PFSK-1 (cell line): ENCODE results near the gene ANKRD9.

Experiments
- FOXP2 ChIP-seq: optimal IDR thresholded peaks from 2 replicates; pipeline ENCODE3; 2011; ENCODE audit warnings: borderline replicate concordance, control low read depth, inconsistent platforms; ENCODE audit not compliant: insufficient read depth; ENCODE audit errors: extremely low read length, extremely low read depth
- POLR2AphosphoS5 ChIP-seq: IDR thresholded peaks from 2 replicates; pipeline ENCODE4 v1.6.1; 2012; ENCODE audit warnings: low read depth, mild to moderate bottlenecking, control low read depth, low read length, moderate library complexity
- SIN3A ChIP-seq: IDR thresholded peaks from 2 replicates; pipeline ENCODE4 v1.6.1; 2012; ENCODE audit warnings: mild to moderate bottlenecking, low read length, moderate library complexity, borderline replicate concordance; ENCODE audit not compliant: insufficient read depth
- TAF1 ChIP-seq: IDR thresholded peaks from 2 replicates; pipeline ENCODE4 v1.6.1; 2012; ENCODE audit warnings: low read length, control low read depth, borderline replicate concordance; ENCODE audit not compliant: insufficient read depth
- TF ChIP-seq, protein P1 (sequence below), 2 experiments: IDR thresholded peaks; 2 replicates each; pipeline versions ENCODE4 v1.6.1 to v1.8.0; 2011 to 2012; ENCODE audit warnings: low read depth in 2 of 2, low read length in 2 of 2, control low read depth in 1 of 2, inconsistent platforms in 1 of 2, mild to moderate bottlenecking in 1 of 2, moderate library complexity in 1 of 2; ENCODE audit not compliant: insufficient read depth in 1 of 2

DNA sequence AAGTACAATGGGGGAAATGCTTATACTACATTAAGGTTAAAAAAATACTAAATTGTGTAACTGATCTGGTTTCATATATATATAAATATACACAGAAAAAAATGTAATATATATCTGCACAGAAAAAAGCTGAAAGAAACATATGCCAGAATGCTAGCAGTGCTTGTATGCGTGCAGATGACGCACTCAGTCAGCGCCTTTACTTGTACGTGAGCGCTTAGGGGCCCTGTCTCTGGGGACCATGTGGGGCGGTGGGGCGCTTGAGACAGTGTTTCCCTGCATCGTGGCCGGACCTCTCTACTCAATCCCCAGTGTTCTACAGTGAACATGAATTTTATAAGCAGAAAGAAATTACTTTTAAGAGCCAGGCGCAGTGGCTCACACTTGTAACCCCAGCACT lies 7.0 kb downstream of the ANKRD9 start:
- TF ChIP-seq POLR2AphosphoS5 (no peak), FOXP2 (no peak), SIN3A (no peak), TAF1 (no peak)
- TF ChIP-seq, protein P1, sequence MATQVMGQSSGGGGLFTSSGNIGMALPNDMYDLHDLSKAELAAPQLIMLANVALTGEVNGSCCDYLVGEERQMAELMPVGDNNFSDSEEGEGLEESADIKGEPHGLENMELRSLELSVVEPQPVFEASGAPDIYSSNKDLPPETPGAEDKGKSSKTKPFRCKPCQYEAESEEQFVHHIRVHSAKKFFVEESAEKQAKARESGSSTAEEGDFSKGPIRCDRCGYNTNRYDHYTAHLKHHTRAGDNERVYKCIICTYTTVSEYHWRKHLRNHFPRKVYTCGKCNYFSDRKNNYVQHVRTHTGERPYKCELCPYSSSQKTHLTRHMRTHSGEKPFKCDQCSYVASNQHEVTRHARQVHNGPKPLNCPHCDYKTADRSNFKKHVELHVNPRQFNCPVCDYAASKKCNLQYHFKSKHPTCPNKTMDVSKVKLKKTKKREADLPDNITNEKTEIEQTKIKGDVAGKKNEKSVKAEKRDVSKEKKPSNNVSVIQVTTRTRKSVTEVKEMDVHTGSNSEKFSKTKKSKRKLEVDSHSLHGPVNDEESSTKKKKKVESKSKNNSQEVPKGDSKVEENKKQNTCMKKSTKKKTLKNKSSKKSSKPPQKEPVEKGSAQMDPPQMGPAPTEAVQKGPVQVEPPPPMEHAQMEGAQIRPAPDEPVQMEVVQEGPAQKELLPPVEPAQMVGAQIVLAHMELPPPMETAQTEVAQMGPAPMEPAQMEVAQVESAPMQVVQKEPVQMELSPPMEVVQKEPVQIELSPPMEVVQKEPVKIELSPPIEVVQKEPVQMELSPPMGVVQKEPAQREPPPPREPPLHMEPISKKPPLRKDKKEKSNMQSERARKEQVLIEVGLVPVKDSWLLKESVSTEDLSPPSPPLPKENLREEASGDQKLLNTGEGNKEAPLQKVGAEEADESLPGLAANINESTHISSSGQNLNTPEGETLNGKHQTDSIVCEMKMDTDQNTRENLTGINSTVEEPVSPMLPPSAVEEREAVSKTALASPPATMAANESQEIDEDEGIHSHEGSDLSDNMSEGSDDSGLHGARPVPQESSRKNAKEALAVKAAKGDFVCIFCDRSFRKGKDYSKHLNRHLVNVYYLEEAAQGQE (IDR thresholded peaks at IDR 0.05; ENCODE audit: insufficient read depth in 1 of 2, low read depth in 2 of 2, low read length in 2 of 2) = no peak
